ENCODE data around the gene CELF2. TPM values are rescaled to one million over a fixed set of nuclear protein-coding genes. Genes with fewer than 3 reads are reported as not detected.

Gene CELF2
- total RNA-seq, 1 experiment from 2014 or later = 0.07 TPM

- H3K36me3 Mint-ChIP-seq (ENCODE audit: insufficient read depth, unreplicated experiment) = no peaks in the 10 kb centered on the region
- H3K4me1 Mint-ChIP-seq (ENCODE audit: insufficient read depth, unreplicated experiment) = no peaks in the 10 kb centered on the region
- TF ChIP-seq, protein P1, sequence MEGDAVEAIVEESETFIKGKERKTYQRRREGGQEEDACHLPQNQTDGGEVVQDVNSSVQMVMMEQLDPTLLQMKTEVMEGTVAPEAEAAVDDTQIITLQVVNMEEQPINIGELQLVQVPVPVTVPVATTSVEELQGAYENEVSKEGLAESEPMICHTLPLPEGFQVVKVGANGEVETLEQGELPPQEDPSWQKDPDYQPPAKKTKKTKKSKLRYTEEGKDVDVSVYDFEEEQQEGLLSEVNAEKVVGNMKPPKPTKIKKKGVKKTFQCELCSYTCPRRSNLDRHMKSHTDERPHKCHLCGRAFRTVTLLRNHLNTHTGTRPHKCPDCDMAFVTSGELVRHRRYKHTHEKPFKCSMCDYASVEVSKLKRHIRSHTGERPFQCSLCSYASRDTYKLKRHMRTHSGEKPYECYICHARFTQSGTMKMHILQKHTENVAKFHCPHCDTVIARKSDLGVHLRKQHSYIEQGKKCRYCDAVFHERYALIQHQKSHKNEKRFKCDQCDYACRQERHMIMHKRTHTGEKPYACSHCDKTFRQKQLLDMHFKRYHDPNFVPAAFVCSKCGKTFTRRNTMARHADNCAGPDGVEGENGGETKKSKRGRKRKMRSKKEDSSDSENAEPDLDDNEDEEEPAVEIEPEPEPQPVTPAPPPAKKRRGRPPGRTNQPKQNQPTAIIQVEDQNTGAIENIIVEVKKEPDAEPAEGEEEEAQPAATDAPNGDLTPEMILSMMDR (IDR thresholded peaks at IDR 0.05; ENCODE audit: unreplicated experiment) = no peak
- H3K27me3 Mint-ChIP-seq (ENCODE audit: insufficient read depth, unreplicated experiment) = peaks cover 19% of the 10 kb centered on the region
- intact Hi-C loops (cut with micrococcal nuclease) = no loop called here
- CTCF ChIA-PET = no interaction called here
- peaks cover 7% of the 10 kb centered on the region for H3K9me3 Mint-ChIP-seq (ENCODE audit: unreplicated experiment)
- no peak overlapping the region for H3K4me3 Mint-ChIP-seq (ENCODE audit: unreplicated experiment)
- no peak overlapping the region for H3K27ac Mint-ChIP-seq (ENCODE audit: low read depth, unreplicated experiment)
- POLR2A ChIA-PET = no interaction called here
- BruUV-seq (replicated peaks) = no TSS peak
- no peak for DNase-seq (ENCODE audit: unreplicated experiment)
Measured at GRCh38 chr10:11381511-11381910, 363.8 kb downstream of the CELF2 start.

DNA sequence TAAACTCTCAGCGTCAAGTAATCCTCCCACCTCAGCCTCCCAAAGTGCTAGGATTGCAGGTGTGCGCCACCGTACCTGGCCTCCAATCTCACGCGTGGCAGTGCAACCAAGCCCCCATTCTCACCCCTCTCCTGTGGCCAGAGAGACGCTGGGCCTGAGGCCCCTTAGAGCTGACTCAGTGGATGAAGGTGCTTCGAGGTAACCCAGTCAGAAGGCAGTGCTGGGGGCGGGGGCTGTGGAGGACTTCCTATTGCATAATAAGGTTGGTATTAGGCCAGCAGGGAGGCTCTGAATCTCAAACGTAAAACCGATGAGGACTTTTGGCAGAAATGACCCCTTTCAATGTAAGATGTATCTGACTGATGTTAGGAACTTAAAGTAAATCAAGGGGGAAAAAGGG is 364.5 kb downstream of the CELF2 start:
- TF ChIP-seq, protein P1 (IDR thresholded peaks at IDR 0.05; ENCODE audit: unreplicated experiment) = no peak
- DNase-seq (ENCODE audit: unreplicated experiment) = peak; percentile 33
- Mint-ChIP-seq H3K27me3 (ENCODE audit: insufficient read depth, unreplicated experiment) (peaks cover 19% of the 10 kb centered on the region), H3K4me3 (ENCODE audit: unreplicated experiment) (no peak overlapping the region), H3K27ac (ENCODE audit: low read depth, unreplicated experiment) (no peak overlapping the region), H3K36me3 (ENCODE audit: insufficient read depth, unreplicated experiment) (no peaks in the 10 kb centered on the region), H3K9me3 (ENCODE audit: unreplicated experiment) (peaks cover 7% of the 10 kb centered on the region), H3K4me1 (ENCODE audit: insufficient read depth, unreplicated experiment) (no peaks in the 10 kb centered on the region)
- intact Hi-C loops (cut with micrococcal nuclease) = no loop called here
- POLR2A ChIA-PET = no interaction called here
- CTCF ChIA-PET = no interaction called here
- BruUV-seq (replicated peaks) = no TSS peak

DNA sequence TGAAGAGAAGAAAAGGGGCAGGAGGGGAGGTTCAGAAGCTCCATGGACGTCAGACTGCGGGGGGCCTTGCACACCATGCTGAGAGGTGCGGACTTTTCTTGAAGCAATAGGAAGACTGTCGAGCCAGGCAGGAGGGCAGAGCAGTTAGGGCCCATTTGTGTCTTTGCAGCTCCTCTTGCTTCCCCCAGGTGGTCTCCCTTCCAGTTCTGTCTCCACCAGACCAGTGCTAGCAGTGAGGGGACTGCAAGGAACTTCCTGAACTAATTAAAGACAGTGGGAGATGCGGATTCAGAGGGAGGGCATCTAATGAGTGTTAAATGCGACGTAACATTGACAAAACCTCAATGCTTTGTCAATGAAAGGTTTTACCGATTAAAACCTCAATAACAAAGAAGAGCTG is 368.4 kb downstream of the CELF2 start:
- no peaks in the 10 kb centered on the region for H3K4me1 Mint-ChIP-seq (ENCODE audit: insufficient read depth, unreplicated experiment)
- H3K36me3 Mint-ChIP-seq (ENCODE audit: insufficient read depth, unreplicated experiment) = no peaks in the 10 kb centered on the region
- peaks cover 19% of the 10 kb centered on the region for H3K27me3 Mint-ChIP-seq (ENCODE audit: insufficient read depth, unreplicated experiment)
- ChIA-PET CTCF (interaction anchor here (0.7 kb wide), 1 partner anchor 8 kb away, joined by 4 read pairs; no protein-coding TSS in a partner anchor), POLR2A (no interaction called here)
- no peak overlapping the region for H3K27ac Mint-ChIP-seq (ENCODE audit: low read depth, unreplicated experiment)
- intact Hi-C loops (cut with micrococcal nuclease) = no loop called here
- peaks cover 7% of the 10 kb centered on the region for H3K9me3 Mint-ChIP-seq (ENCODE audit: unreplicated experiment)
- no peak for DNase-seq (ENCODE audit: unreplicated experiment)
- no TSS peak for BruUV-seq (replicated peaks)
- H3K4me3 Mint-ChIP-seq (ENCODE audit: unreplicated experiment) = no peak overlapping the region
- TF ChIP-seq, protein P1 (IDR thresholded peaks at IDR 0.05; ENCODE audit: unreplicated experiment) = no peak

All from MCF 10A (cell line).